Kidney epithelial cell (primary cell): ENCODE data around the gene KCNMA1. TPM values are rescaled to one million over a fixed set of nuclear protein-coding genes. Genes with fewer than 3 reads are reported as not detected.
"Not testable (repeated sequence)": the region's sequence is repeated elsewhere in the genome, so short reads cannot be mapped to it uniquely, and the experiment has no call there.

Experiments
- DNase-seq: peaks from one replicate; pipeline ENCODE4 v3.0.0-alpha.2; 2010; ENCODE audit warnings: low read depth
- H3K27me3 ChIP-seq: 2 replicates; pipeline ENCODE4 v1.6.0; 2011; ENCODE audit warnings: low read length; ENCODE audit not compliant: control insufficient read depth, insufficient read depth
- H3K36me3 ChIP-seq: 2 replicates; pipeline ENCODE4 v1.5.1; 2011; ENCODE audit warnings: low read length; ENCODE audit not compliant: control insufficient read depth, insufficient read depth
- H3K4me3 ChIP-seq: 2 replicates; pipeline ENCODE4 v1.5.1; 2011; ENCODE audit warnings: low read depth, mild to moderate bottlenecking, control low read depth, low read length
- CTCF ChIP-seq: IDR thresholded peaks from 2 replicates; pipeline ENCODE4 v1.5.1; 2011; ENCODE audit warnings: mild to moderate bottlenecking, moderate library complexity, low read length, control low read depth, inconsistent platforms; ENCODE audit not compliant: insufficient read depth, poor library complexity, severe bottlenecking
- total RNA-seq: library from RNA; depleted of rRNA; stranded (reverse); fragments of >200 nt; gene quantifications from 2 replicates; pipeline ENCODE4 v1.2.3, GENCODE V29; 2015

KCNMA1 gene
- total RNA-seq, 1 donor from 2014 or later: 18.9 TPM

GRCh38 chr10:77575271-77576006 lies 62.2 kb downstream of the KCNMA1 start:
- no peak for TF ChIP-seq CTCF
- no peaks in the 10 kb centered on the region for H3K27me3 ChIP-seq
- H3K36me3 ChIP-seq: no peaks in the 10 kb centered on the region
- no peak overlapping the region for H3K4me3 ChIP-seq
- no peak for DNase-seq

DNA sequence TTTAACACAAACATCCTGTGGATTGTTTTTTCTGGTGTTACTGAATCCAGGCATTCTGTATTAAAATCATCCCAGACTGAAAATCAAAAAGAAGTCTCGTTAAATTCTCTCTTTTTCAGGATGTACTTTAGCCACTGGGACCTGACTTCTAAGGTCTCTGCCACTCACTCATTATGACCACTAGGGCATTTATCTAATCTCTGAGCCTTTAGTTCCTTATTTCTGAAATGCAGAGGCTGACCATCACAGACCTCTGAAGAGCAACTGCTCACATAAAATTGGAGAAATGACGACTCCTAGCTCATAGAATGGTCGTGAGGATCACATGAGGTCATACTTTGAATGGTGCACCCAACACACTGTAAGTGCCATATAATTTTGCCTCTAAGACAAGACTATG lies 63.2 kb downstream of the KCNMA1 start:
- Histone ChIP-seq H3K27me3 (no peaks in the 10 kb centered on the region), H3K36me3 (no peaks in the 10 kb centered on the region), H3K4me3 (no peak overlapping the region)
- no peak for TF ChIP-seq CTCF
- DNase-seq: no peak

DNA sequence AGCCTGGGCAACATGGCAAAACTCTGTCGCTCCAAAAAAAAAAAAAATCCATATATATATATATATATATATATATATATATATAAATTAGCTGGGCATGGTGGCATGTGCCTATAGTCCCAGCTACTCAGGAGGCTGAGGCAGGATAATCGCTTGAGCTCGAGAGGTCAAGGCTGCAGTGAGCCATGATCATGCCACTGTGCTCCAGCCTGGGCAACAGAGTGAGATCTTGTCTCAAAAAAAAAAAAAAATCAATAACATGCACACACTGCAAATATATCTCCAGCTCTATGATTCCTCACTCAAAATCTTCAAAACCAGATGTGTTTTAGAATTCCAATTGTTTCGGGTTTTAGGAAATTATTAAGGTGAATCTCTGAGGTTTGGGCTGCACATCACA lies 65.1 kb downstream of the KCNMA1 start:
- not testable (repeated sequence) for H3K36me3 ChIP-seq

GRCh38 chr10:77571490-77571889 lies 66.1 kb downstream of the KCNMA1 start:
- TF ChIP-seq CTCF: no peak
- Histone ChIP-seq H3K4me3 (no peak overlapping the region), H3K36me3 (no peaks in the 10 kb centered on the region), H3K27me3 (no peaks in the 10 kb centered on the region)
- DNase-seq: no peak

More for the DNA sequence above, 65.1 kb downstream of the KCNMA1 start:
- not testable (repeated sequence) for H3K27me3 ChIP-seq, DNase-seq, H3K4me3 ChIP-seq

DNA sequence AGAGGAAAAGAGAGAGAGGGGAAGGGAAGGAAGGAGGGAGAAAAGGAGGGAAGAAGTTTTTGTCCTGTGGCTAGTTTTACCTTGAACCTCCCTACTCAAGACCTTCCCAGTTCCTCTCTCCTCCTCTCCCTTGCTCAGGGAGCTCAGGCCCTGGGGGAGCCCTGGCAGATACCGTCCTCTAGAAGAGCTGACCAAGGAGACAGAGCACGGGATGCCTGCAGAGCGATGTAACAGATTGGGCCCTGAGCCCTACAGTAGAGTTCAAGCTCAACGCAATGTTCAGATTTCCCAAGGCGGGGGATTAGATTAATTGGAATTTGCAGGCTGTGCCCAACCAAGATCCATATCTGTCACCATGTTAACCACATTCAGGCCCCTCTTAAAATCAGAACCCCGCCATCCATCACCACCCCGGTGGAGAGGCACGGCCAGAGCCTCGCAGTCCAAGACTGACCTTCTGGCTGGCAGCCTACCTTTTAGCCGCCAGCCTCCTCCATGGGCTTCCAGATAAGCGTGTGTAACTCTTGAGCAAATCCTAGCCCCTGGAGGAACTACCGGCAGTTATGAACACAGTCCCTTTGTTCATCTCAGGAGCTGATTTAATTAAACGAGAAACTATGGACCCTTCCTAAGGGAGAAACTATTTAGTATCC lies 70.6 kb downstream of the KCNMA1 start:
- no peaks in the 10 kb centered on the region for H3K27me3 ChIP-seq
- DNase-seq: no peak
- H3K4me3 ChIP-seq: no peak overlapping the region
- H3K36me3 ChIP-seq: no peaks in the 10 kb centered on the region
- no peak for TF ChIP-seq CTCF

- DNase-seq: no peak
- Histone ChIP-seq H3K27me3 (no peaks in the 10 kb centered on the region), H3K4me3 (no peak overlapping the region), H3K36me3 (no peaks in the 10 kb centered on the region)
- TF ChIP-seq CTCF: no peak
These were observed 71.4 kb downstream of the KCNMA1 start for GRCh38 chr10:77566236-77566635.
